Measurements from ENCODE around the gene BMPER. TPM values are rescaled to one million over a fixed set of nuclear protein-coding genes. Genes with fewer than 3 reads are reported as not detected.

BMPER gene
- total RNA-seq, 1 donor = 0.21 TPM

DNA sequence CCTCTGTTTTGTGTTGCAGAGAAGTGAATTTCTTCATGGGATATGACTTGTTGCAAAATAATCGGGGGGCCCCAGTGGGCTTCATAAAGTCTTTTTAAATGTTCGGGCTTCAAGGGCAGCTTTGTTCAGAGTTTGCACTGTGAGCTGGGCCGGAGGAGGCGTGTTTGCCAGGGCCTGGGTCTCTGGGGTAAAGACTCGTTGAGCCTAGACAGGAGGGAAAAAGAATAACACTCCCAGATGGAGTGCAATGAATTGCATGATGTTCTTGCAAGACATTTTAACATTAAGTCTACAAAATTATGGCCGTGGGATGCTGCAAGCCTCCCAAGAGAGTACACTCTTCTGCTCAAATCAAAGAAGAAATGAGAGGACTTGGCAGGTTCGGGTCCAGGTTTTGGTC is 23.6 kb downstream of the BMPER start:
- H3K27me3 ChIP-seq (ENCODE audit: insufficient read depth, low read length) = peaks cover 2% of the 10 kb centered on the region
- H3K4me1 ChIP-seq (ENCODE audit: insufficient read depth, low read length) = no peaks in the 10 kb centered on the region
- H3K4me3 ChIP-seq (ENCODE audit: low read length) = no peak overlapping the region
- H3K9me3 ChIP-seq (ENCODE audit: low read depth, low read length) = no peaks in the 10 kb centered on the region

DNA sequence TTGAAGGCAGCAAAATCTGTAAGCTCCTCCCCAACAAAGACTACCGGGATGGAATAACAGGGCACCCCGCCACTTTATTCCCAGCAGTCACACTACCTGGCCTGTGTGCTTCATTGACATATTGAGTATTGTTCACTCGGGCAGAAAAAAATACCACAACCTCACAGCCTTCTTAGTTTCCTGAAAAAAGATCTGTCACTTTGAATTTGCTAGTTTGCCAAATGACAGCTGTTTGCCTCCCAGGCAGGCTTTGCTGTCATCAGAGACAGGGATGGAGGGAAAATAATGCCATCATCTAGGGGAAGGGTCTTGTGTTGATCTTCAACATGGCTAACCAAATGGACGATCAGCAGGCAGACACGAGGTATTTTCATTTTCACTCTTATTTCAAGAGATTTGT is 26.9 kb downstream of the BMPER start:
- no peaks in the 10 kb centered on the region for H3K4me1 ChIP-seq (ENCODE audit: insufficient read depth, low read length)
- H3K9me3 ChIP-seq (ENCODE audit: low read depth, low read length) = no peaks in the 10 kb centered on the region
- no peak overlapping the region for H3K4me3 ChIP-seq (ENCODE audit: low read length)
- H3K27me3 ChIP-seq (ENCODE audit: insufficient read depth, low read length) = peaks cover 2% of the 10 kb centered on the region

DNA sequence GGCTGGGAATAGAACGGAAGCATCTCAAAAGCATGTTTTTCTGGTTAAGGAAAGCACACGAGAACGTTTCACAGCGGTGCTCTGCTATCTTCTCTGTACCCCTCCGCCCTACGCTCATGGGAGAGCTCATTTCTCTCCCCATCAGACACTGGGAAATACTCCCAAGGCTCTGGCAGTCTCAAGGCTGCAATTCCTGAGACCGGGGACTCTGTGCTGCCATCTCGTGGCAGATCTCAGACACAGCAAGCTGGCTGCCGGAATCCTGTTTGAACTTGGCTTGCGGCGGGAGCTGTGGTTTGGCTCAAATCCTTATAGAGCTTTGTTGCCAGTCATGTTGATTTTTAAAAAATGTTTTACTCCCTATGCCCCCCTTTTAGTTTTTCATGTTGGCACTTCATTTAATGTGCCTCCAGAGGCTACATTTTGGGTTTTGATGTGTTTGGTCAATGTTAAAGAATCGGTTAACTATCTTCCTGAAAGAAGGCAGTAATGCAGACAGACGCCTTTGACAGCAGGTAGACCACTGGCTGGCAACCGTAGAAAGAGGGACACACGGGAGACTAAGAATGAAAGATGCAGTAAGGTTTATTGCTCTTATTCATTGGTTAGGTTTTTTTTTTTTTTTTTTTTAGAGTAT is 27.6 kb downstream of the BMPER start:
- Histone ChIP-seq H3K9me3 (ENCODE audit: low read depth, low read length) (no peaks in the 10 kb centered on the region), H3K27me3 (ENCODE audit: insufficient read depth, low read length) (peaks cover 2% of the 10 kb centered on the region), H3K4me3 (ENCODE audit: low read length) (no peak overlapping the region), H3K4me1 (ENCODE audit: insufficient read depth, low read length) (no peaks in the 10 kb centered on the region)

DNA sequence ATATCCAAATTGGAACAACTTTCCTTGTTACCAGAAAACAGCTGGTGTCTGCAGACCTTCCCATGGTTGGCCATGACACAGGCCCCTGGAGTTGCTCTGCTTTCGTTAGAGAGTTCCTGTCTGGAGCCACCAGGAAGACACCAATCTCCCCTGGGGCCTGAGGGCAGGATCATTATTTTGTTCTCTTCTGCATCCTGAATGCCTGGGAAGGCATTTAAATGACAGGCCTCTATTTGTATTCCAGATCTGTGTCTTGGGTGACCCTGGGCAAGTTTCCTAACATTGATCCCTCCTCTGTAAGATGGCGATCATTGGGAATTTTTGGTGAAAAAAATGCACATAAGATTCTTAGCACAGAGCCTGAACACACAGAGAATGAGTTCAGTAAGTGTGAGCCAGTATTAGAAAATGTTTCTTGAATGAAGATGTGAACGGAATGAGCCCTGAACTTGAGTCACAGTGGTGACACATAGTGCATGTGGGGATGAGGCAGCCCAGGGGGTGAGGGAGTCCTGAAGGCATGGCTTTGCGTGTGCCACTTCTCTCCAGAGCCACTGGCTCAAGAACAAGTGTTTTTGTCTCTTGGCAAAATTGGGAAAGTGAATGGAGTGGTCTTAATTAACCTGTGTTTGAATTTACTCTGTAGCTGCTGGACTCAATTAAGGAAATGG is 28.4 kb downstream of the BMPER start:
- H3K4me3 ChIP-seq (ENCODE audit: low read length) = no peak overlapping the region
- H3K4me1 ChIP-seq (ENCODE audit: insufficient read depth, low read length) = no peaks in the 10 kb centered on the region
- no peaks in the 10 kb centered on the region for H3K9me3 ChIP-seq (ENCODE audit: low read depth, low read length)
- peaks cover 2% of the 10 kb centered on the region for H3K27me3 ChIP-seq (ENCODE audit: insufficient read depth, low read length)

- Histone ChIP-seq H3K4me3 (ENCODE audit: low read length) (no peak overlapping the region), H3K9me3 (ENCODE audit: low read depth, low read length) (no peaks in the 10 kb centered on the region), H3K27me3 (ENCODE audit: insufficient read depth, low read length) (peaks cover 2% of the 10 kb centered on the region), H3K4me1 (ENCODE audit: insufficient read depth, low read length) (no peaks in the 10 kb centered on the region)
These were observed 29.1 kb downstream of the BMPER start for GRCh38 chr7:33934391-33934790.

DNA sequence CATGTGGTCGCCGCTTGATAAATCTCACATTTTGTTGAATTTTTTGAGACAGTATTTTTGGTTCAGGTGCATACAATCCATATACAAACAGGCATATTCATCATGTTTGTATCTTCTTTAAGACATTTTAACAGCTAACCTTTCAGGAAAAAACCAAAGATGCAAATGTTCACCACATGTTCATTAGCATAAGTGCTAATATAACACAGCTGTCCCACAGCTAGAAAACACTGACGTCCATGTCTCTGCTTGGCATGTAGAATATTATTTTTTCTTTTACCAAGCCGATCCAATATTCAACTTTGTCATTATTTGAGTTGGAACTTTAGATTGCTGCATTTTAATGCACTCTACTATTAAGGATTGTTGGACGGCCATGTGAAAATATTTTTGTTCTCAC is 31.2 kb downstream of the BMPER start:
- Histone ChIP-seq H3K27me3 (ENCODE audit: insufficient read depth, low read length) (peaks cover 2% of the 10 kb centered on the region), H3K4me1 (ENCODE audit: insufficient read depth, low read length) (no peaks in the 10 kb centered on the region), H3K9me3 (ENCODE audit: low read depth, low read length) (no peaks in the 10 kb centered on the region), H3K4me3 (ENCODE audit: low read length) (no peak overlapping the region)

GRCh38 chr7:33937871-33938270 is 32.5 kb downstream of the BMPER start:
- Histone ChIP-seq H3K9me3 (ENCODE audit: low read depth, low read length) (no peaks in the 10 kb centered on the region), H3K27me3 (ENCODE audit: insufficient read depth, low read length) (no peaks in the 10 kb centered on the region), H3K4me1 (ENCODE audit: insufficient read depth, low read length) (no peaks in the 10 kb centered on the region)

GRCh38 chr7:33939121-33939520 is 33.8 kb downstream of the BMPER start:
- Histone ChIP-seq H3K27me3 (ENCODE audit: insufficient read depth, low read length) (no peaks in the 10 kb centered on the region), H3K4me1 (ENCODE audit: insufficient read depth, low read length) (no peaks in the 10 kb centered on the region), H3K4me3 (ENCODE audit: low read length) (no peak overlapping the region)

More at GRCh38 chr7:33937871-33938270, 32.5 kb downstream of the BMPER start:
- H3K4me3 ChIP-seq (ENCODE audit: low read length) = no peak overlapping the region

GRCh38 chr7:33940503-33940902 is 35.2 kb downstream of the BMPER start:
- no peaks in the 10 kb centered on the region for H3K27me3 ChIP-seq (ENCODE audit: insufficient read depth, low read length)
- no peaks in the 10 kb centered on the region for H3K4me1 ChIP-seq (ENCODE audit: insufficient read depth, low read length)
- no peaks in the 10 kb centered on the region for H3K9me3 ChIP-seq (ENCODE audit: low read depth, low read length)
- H3K4me3 ChIP-seq (ENCODE audit: low read length) = no peak overlapping the region

More at GRCh38 chr7:33939121-33939520, 33.8 kb downstream of the BMPER start:
- no peaks in the 10 kb centered on the region for H3K9me3 ChIP-seq (ENCODE audit: low read depth, low read length)

GRCh38 chr7:33941418-33941817 is 36.1 kb downstream of the BMPER start:
- H3K4me3 ChIP-seq (ENCODE audit: low read length) = no peak overlapping the region
- H3K4me1 ChIP-seq (ENCODE audit: insufficient read depth, low read length) = no peaks in the 10 kb centered on the region
- H3K27me3 ChIP-seq (ENCODE audit: insufficient read depth, low read length) = no peaks in the 10 kb centered on the region
- no peaks in the 10 kb centered on the region for H3K9me3 ChIP-seq (ENCODE audit: low read depth, low read length)

DNA sequence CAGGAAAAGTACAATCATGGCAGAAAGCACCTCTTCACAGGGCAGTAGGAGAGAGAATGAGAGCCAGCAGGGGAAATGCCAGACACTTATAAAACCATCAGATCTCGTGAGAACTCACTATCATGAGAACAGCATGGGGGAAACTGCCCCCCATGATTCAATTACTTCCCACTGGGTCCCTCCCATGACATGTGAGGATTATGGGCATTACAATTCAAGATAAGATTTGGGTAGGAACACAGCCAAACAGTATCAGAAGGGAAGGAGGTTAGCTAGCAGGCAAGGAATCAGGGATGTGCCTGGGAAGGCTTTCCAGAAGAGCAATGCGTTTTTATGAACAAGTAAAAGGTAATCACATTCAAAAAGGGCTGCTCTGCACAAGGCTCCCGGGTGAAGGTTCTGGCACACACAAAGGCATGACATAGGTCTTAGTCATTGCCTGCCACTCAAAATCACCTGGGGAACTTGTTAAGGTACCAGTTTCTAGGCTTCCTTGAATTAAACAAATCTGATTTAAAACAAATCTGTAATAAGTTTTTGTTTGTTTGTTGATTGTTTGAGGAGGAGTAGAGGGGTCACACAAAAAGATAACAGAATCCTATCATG is 40.9 kb downstream of the BMPER start:
- no peaks in the 10 kb centered on the region for H3K9me3 ChIP-seq (ENCODE audit: low read depth, low read length)
- H3K27me3 ChIP-seq (ENCODE audit: insufficient read depth, low read length) = no peaks in the 10 kb centered on the region
- no peak overlapping the region for H3K4me3 ChIP-seq (ENCODE audit: low read length)
- no peaks in the 10 kb centered on the region for H3K4me1 ChIP-seq (ENCODE audit: insufficient read depth, low read length)

DNA sequence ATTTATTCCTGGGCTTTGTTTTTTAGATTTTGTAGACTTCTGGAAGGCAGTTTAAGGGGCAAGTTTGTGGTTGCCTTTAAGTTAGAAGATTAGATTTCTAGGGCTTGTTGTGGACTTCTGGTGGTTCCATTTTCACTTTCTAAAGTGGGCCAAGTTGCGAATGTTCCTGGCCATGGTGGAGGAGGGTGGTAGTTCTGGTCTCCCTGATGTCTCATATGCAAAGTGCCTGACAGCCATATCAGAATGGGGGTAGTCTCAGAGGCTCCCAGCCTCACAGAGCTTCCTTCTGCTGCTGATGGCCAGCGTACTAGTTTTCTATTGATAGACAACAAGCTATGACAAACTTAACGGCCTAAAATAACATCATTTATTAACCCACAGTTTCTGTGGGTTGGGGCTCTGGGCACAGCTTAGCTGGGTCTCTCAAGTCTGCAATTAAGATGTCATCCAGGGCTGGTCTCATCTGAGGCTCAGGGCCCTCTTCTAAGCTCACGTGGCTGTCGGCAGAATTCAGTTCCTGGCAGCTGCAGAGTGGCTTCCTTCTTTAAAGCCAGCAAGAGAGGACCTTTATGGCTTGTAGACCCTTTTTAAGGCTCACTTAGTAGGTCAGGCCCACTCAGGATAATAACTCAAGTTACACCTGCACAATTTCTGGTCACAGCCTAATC is 44.8 kb downstream of the BMPER start:
- H3K4me1 ChIP-seq (ENCODE audit: insufficient read depth, low read length) = no peaks in the 10 kb centered on the region
- no peaks in the 10 kb centered on the region for H3K27me3 ChIP-seq (ENCODE audit: insufficient read depth, low read length)
- no peaks in the 10 kb centered on the region for H3K9me3 ChIP-seq (ENCODE audit: low read depth, low read length)
- H3K4me3 ChIP-seq (ENCODE audit: low read length) = no peak overlapping the region

DNA sequence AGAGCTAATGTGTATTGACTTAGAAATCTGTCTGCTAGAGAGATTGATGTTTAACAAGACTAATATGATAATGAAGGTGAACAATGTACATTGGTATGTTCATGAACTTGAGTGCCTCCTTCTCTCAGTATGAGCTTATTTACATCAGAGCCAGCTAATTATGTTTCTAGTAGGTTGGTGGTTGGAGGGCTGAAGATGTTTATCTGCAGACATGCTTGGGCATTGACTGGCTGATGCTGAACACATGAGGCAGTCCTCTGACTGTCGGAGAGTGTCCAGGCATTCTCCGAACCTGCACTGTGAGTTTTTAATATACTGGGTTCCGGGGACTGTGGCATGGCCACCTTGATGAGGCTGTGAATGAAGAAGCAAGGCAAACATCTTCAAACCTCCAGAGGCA is 47.5 kb downstream of the BMPER start:
- H3K9me3 ChIP-seq (ENCODE audit: low read depth, low read length) = no peaks in the 10 kb centered on the region
- no peak overlapping the region for H3K4me3 ChIP-seq (ENCODE audit: low read length)
- no peaks in the 10 kb centered on the region for H3K4me1 ChIP-seq (ENCODE audit: insufficient read depth, low read length)
- H3K27me3 ChIP-seq (ENCODE audit: insufficient read depth, low read length) = no peaks in the 10 kb centered on the region

GRCh38 chr7:33958104-33958503 is 52.8 kb downstream of the BMPER start:
- no peaks in the 10 kb centered on the region for H3K4me1 ChIP-seq (ENCODE audit: insufficient read depth, low read length)
- H3K9me3 ChIP-seq (ENCODE audit: low read depth, low read length) = no peaks in the 10 kb centered on the region
- no peaks in the 10 kb centered on the region for H3K27me3 ChIP-seq (ENCODE audit: insufficient read depth, low read length)
- H3K4me3 ChIP-seq (ENCODE audit: low read length) = no peak overlapping the region

GRCh38 chr7:33959676-33960075 is 54.3 kb downstream of the BMPER start:
- no peaks in the 10 kb centered on the region for H3K27me3 ChIP-seq (ENCODE audit: insufficient read depth, low read length)
- no peak overlapping the region for H3K4me3 ChIP-seq (ENCODE audit: low read length)
- no peaks in the 10 kb centered on the region for H3K4me1 ChIP-seq (ENCODE audit: insufficient read depth, low read length)
- no peaks in the 10 kb centered on the region for H3K9me3 ChIP-seq (ENCODE audit: low read depth, low read length)
